Right lobe of liver (tissue), 6 donors: ENCODE results near the gene SLC39A11. TPM values are rescaled to one million over a fixed set of nuclear protein-coding genes. Genes with fewer than 3 reads are reported as not detected.
A peak's percentile ranks its signal among the peaks of the same experiment; 100 is the strongest.

Experiments
- ATAC-seq, 4 donors: fragments of 200-7000 bp; cut with Tn5 transposase; one replicate each; pipeline ENCODE4 v1.9.1; 2020; ENCODE audit warnings: mild to moderate bottlenecking in 4 of 4, moderate library complexity in 4 of 4
- DNase-seq, 3 donors: peaks; one replicate each; pipeline ENCODE4 v3.0.0-alpha.2; 2020
- H3K27ac ChIP-seq, 3 donors: fragments of 200-600 bp; one replicate each; pipeline ENCODE4 v1.8.0; 2022
- H3K27me3 ChIP-seq, 2 donors: fragments of 200-600 bp; one replicate each; pipeline ENCODE4 v1.8.0; 2022
- H3K36me3 ChIP-seq, 4 donors: fragments of 200-600 bp; sonication (generic) in 1 of 4; one replicate each; pipeline versions ENCODE4 v1.5.1 to v1.8.0; 2017 to 2022; ENCODE audit warnings: control low read depth in 1 of 4
- H3K4me1 ChIP-seq, 4 donors: fragments of 200-600 bp; sonication (generic) in 1 of 4; one replicate each; pipeline versions ENCODE4 v1.5.1 to v1.8.0; 2017 to 2022; ENCODE audit warnings: control low read depth in 1 of 4
- H3K4me3 ChIP-seq, 3 donors: fragments of 200-600 bp; one replicate each; pipeline ENCODE4 v1.8.0; 2022
- H3K9me3 ChIP-seq, 4 donors: fragments of 200-600 bp; sonication (generic) in 1 of 4; one replicate each; pipeline versions ENCODE4 v1.5.1 to v1.8.0; 2017 to 2022; ENCODE audit warnings: control low read depth in 1 of 4
- CTCF ChIP-seq, 4 donors: fragments of 200-600 bp in 3 of 4; fragments of 450-650 bp in 1 of 4; IDR thresholded peaks; one replicate each; pipeline versions ENCODE4 v1.5.1 to v1.8.0; 2016 to 2022; ENCODE audit warnings: antibody characterized with exemption in 4 of 4, mild to moderate bottlenecking in 2 of 4
- POLR2A ChIP-seq: fragments of 450-650 bp; IDR thresholded peaks from one replicate; pipeline ENCODE4 v1.6.1; 2017; ENCODE audit warnings: antibody characterized with exemption, mild to moderate bottlenecking
- WGBS: methylation state at CpG from one replicate; pipeline ENCODE4 v1.1.6; 2018; ENCODE audit warnings: low coverage, low lambda C conversion rate; ENCODE audit not compliant: insufficient coverage; ENCODE audit errors: missing lambda C conversion rate; 5-methylcytosine and 5-hydroxymethylcytosine counted together
- intact Hi-C, 2 donors: fragments of 100-400 bp; cut with DNase I; formaldehyde crosslinking; loops; one replicate each; pipeline versions ENCODE4 v1.11.2 to v1.14.1; 2022
- total RNA-seq, 6 experiments: library from RNA; depleted of rRNA in 2 of 6; stranded (reverse); fragments of >200 nt in 2 of 6; fragmentation: NEBNext Ultra II Directional in 3 of 6; extraction: Animal tissue kit (Norgen Biotek cat#: 25700) in 3 of 6; gene quantifications; one replicate each; pipeline versions ENCODE4 v1.1.0 to v1.2.4, GENCODE V29; 2016 to 2023
- donor health status: DM: no; HTN: yes; CAD: no.
- donor health status: DM: no; HTN: no; CAD: no.
- donor health status: DM: no; HTN: no; CAD: no.
- donor health status: DM: no; HTN: yes; CAD: no.
- donor health status: DM: no; HTN: yes; CAD: no.

The SLC39A11 gene
- total RNA-seq, 6 experiments from 2014 or later, result 25.4 to 49.6 (median 39.3) TPM

GRCh38 chr17:73089322-73090317, 2.9 kb downstream of the SLC39A11 start:
- no peak for TF ChIP-seq POLR2A
- TF ChIP-seq CTCF (IDR thresholded peaks at IDR 0.05), result no peak
- Histone ChIP-seq H3K27ac (no peak overlapping the region), H3K4me3 (no peak overlapping the region), H3K9me3 (no peaks in the 10 kb centered on the region), H3K4me1 (peaks cover 0 to 31% (median 10%) of the 10 kb centered on the region in 4 donors), H3K36me3 (peaks cover 0 to 8% (median 3%) of the 10 kb centered on the region in 4 donors), H3K27me3 (no peaks in the 10 kb centered on the region)
- DNase-seq (peak in 2 of 3 donors; percentile 25 to 65), ATAC-seq (peak in 3 of 4 donors; percentile 9 to 46 (median 20))
- intact Hi-C loops, result no loop called here
- 88% methylated on average over 8 of the region's 12 CpGs for WGBS

GRCh38 chr17:73088561-73088960, 3.9 kb downstream of the SLC39A11 start:
- H3K36me3 ChIP-seq, result peaks cover 0 to 16% (median 5%) of the 10 kb centered on the region in 4 donors
- ATAC-seq, result no peak
- no peak for DNase-seq
- intact Hi-C loops, result no loop called here
- H3K9me3 ChIP-seq, result no peaks in the 10 kb centered on the region
- no peak for TF ChIP-seq CTCF (IDR thresholded peaks at IDR 0.05)
- TF ChIP-seq POLR2A, result no peak
- WGBS, result no CpG with 5 or more reads among the region's 10 CpGs
- H3K27ac ChIP-seq, result no peak overlapping the region
- no peak overlapping the region for H3K4me3 ChIP-seq
- peaks cover 0 to 31% (median 10%) of the 10 kb centered on the region in 4 donors for H3K4me1 ChIP-seq
- no peaks in the 10 kb centered on the region for H3K27me3 ChIP-seq

GRCh38 chr17:73083432-73083831, 9.1 kb downstream of the SLC39A11 start:
- Histone ChIP-seq H3K4me3 (no peak overlapping the region), H3K4me1 (no peaks in the 10 kb centered on the region), H3K27me3 (no peaks in the 10 kb centered on the region), H3K27ac (no peak overlapping the region), H3K9me3 (no peaks in the 10 kb centered on the region), H3K36me3 (peaks cover 0 to 16% (median 5%) of the 10 kb centered on the region in 4 donors)
- ATAC-seq (no peak), DNase-seq (no peak)
- no peak for TF ChIP-seq POLR2A
- TF ChIP-seq CTCF (IDR thresholded peaks at IDR 0.05), result no peak
- intact Hi-C loops, result no loop called here
- 45% methylated on average over 2 of the region's 3 CpGs for WGBS

GRCh38 chr17:73074566-73074965, 17.9 kb downstream of the SLC39A11 start:
- 100% methylated on average over 1 of the region's 2 CpGs for WGBS
- DNase-seq (no peak), ATAC-seq (no peak)

More at GRCh38 chr17:73074566-73074965, 17.9 kb downstream of the SLC39A11 start:
- intact Hi-C loops, result no loop called here
- Histone ChIP-seq H3K27ac (no peak overlapping the region), H3K27me3 (no peaks in the 10 kb centered on the region), H3K36me3 (peaks cover 0 to 5% (median 0%) of the 10 kb centered on the region in 4 donors), H3K4me1 (no peaks in the 10 kb centered on the region), H3K4me3 (no peak overlapping the region), H3K9me3 (no peaks in the 10 kb centered on the region)
- no peak for TF ChIP-seq CTCF (IDR thresholded peaks at IDR 0.05)
- TF ChIP-seq POLR2A, result no peak
